MCF 10A (cell line): Measurements from ENCODE around the gene VAMP4. TPM values are rescaled to one million over a fixed set of nuclear protein-coding genes. Genes with fewer than 3 reads are reported as not detected.

Source experiments
- BruUV-seq: library from RNA; stranded (reverse); fragments of 400-500 nt; replicated peaks from 2 replicates; lab custom pipeline; 2021; lab: Mats Ljungman, UMichigan
- CTCF ChIA-PET: fragments of 300-600 bp; sonication (Branson Sonifier 250); formaldehyde crosslinking; extraction: SDS; loops from one replicate; lab custom pipeline; 2021; ENCODE audit warnings: antibody characterized with exemption, inconsistent platforms; lab: Yijun Ruan, JAX
- POLR2A ChIA-PET: fragments of 300-600, 350-650 bp; sonication (Branson Sonifier 250); formaldehyde crosslinking; extraction: SDS; loops from one replicate; lab custom pipeline; 2020; ENCODE audit warnings: antibody characterized with exemption, inconsistent platforms; lab: Yijun Ruan, JAX
- DNase-seq: peaks from one replicate; pipeline ENCODE4 v3.0.0-alpha.2; 2018; ENCODE audit not compliant: unreplicated experiment
- H3K27ac Mint-ChIP-seq: one replicate; pipeline ENCODE4 v1.8.0; 2022; ENCODE audit warnings: mild to moderate bottlenecking, low read depth, mixed read lengths; ENCODE audit not compliant: unreplicated experiment
- H3K27me3 Mint-ChIP-seq: one replicate; pipeline ENCODE4 v1.8.0; 2022; ENCODE audit warnings: mixed read lengths; ENCODE audit not compliant: insufficient read depth, unreplicated experiment
- H3K36me3 Mint-ChIP-seq: one replicate; pipeline ENCODE4 v1.8.0; 2022; ENCODE audit warnings: mild to moderate bottlenecking, moderate library complexity, mixed read lengths; ENCODE audit not compliant: insufficient read depth, unreplicated experiment
- H3K4me1 Mint-ChIP-seq: one replicate; pipeline ENCODE4 v1.8.0; 2022; ENCODE audit warnings: mixed read lengths; ENCODE audit not compliant: insufficient read depth, unreplicated experiment
- H3K4me3 Mint-ChIP-seq: one replicate; pipeline ENCODE4 v1.8.0; 2022; ENCODE audit warnings: mild to moderate bottlenecking, moderate library complexity, mixed read lengths; ENCODE audit not compliant: unreplicated experiment
- H3K9me3 Mint-ChIP-seq: one replicate; pipeline ENCODE4 v1.8.0; 2022; ENCODE audit warnings: mixed read lengths; ENCODE audit not compliant: unreplicated experiment
- intact Hi-C: fragments of 100-400 bp; cut with micrococcal nuclease; formaldehyde crosslinking; loops from 2 replicates; pipeline ENCODE4 v1.14.1; 2022
- total RNA-seq: library from RNA; stranded (reverse); gene quantifications from 2 replicates; pipeline ENCODE4 v1.2.3, GENCODE V29; 2022
- TF ChIP-seq, protein P1 (sequence below): fragments of 200-600 bp; IDR thresholded peaks from one replicate; pipeline ENCODE4 v1.8.0; 2022; ENCODE audit warnings: antibody characterized with exemption, mild to moderate bottlenecking; ENCODE audit not compliant: unreplicated experiment

Gene VAMP4
- total RNA-seq, 1 experiment from 2014 or later: 20.2 TPM

DNA sequence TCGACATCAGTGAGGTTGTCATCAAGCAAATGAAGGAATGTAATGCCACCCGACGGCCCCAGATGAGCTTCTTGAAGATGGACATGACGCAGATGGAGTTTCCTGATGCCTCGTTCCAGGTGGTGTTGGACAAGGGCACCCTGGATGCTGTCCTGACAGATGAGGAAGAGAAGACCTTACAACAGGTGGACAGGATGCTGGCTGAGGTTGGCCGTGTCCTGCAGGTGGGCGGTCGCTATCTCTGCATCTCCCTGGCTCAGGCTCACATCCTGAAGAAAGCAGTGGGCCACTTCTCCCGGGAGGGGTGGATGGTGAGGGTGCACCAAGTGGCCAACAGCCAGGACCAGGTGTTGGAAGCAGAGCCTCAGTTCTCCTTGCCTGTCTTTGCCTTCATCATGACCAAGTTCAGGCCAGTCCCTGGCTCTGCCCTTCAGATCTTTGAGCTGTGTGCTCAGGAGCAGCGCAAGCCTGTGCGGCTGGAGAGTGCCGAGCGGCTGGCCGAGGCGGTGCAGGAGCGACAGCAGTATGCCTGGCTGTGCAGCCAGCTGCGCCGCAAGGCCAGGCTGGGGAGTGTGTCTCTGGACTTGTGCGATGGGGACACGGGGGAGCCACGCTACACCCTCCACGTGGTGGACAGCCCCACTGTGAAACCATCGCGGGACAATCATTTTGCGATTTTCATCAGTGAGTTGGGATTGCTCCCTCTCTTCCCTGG is 42.1 kb upstream of the VAMP4 start:
- intact Hi-C loops: loop anchor here (10.0 kb wide), 1 partner anchor 571 kb away; no protein-coding TSS in a partner anchor

DNA sequence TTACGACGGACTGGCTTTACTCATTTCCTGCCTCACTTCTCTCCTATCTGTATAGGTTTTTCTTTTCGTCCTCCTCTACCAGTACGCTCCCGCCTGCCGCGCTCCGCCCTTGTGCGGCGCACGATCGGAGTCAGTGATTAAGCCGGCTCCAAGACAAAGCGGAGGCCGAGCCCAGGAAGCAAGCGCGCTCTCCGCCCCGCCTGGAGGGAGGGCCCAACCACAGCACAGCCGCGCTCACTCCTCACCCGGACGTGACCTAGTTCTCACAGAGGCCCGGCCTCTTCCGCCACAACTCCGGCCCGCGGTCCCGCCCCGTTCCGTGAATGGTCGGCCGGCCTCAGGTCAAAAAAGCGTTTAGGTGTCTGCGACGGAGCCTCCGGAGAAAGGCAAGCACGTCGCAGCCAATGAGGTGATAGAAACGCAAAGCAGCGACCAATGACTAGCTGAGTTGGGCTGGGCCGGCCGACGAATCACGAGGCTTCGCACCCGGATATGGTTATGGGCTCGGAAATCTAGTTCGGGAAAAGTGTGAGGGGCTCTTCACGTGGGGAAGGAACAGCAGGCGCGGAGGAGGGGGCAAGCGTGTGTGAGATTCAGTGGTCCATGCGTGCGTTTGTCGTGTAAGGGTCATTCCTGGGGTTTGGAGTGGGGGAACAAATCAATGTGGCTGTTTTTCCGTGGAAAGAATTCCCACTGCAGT is 39.5 kb upstream of the VAMP4 start, which contains the start of gene METTL13:
TSS of gene METTL13 (plus strand) at position 485 of the 700 bp plus-strand sequence. CDS start 308 bp downstream, outside the sequence.
- peak within 1 kb of the TSS; percentile 84 for H3K4me3 Mint-ChIP-seq
- POLR2A ChIA-PET: interaction anchor here (0.6 to 12.6 kb wide), 34 partner anchors 9 to 1933 kb away, joined by 3 to 307 read pairs (median 4); partner anchors contain the start of genes DNM3, KLHL20, PRRC2C and VAMP4
- H3K27me3 Mint-ChIP-seq: no peaks in the 10 kb centered on the region
- intact Hi-C loops: loop anchor here (1.0 to 10.0 kb wide), 2 partner anchors 39 to 573 kb away; partner anchors contain the start of gene VAMP4
- TF ChIP-seq, protein P1, sequence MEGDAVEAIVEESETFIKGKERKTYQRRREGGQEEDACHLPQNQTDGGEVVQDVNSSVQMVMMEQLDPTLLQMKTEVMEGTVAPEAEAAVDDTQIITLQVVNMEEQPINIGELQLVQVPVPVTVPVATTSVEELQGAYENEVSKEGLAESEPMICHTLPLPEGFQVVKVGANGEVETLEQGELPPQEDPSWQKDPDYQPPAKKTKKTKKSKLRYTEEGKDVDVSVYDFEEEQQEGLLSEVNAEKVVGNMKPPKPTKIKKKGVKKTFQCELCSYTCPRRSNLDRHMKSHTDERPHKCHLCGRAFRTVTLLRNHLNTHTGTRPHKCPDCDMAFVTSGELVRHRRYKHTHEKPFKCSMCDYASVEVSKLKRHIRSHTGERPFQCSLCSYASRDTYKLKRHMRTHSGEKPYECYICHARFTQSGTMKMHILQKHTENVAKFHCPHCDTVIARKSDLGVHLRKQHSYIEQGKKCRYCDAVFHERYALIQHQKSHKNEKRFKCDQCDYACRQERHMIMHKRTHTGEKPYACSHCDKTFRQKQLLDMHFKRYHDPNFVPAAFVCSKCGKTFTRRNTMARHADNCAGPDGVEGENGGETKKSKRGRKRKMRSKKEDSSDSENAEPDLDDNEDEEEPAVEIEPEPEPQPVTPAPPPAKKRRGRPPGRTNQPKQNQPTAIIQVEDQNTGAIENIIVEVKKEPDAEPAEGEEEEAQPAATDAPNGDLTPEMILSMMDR: no peak
- no peaks in the 10 kb centered on the region for H3K9me3 Mint-ChIP-seq
- CTCF ChIA-PET: interaction anchor here (0.6 to 3.0 kb wide), 11 partner anchors 19 to 959 kb away, joined by 3 to 27 read pairs (median 5); no protein-coding TSS in a partner anchor
- DNase-seq: peak; percentile 100
- H3K27ac Mint-ChIP-seq: peak within 1 kb of the TSS; percentile 95
- peaks cover 28% of the 10 kb centered on the region for H3K4me1 Mint-ChIP-seq
- BruUV-seq: no TSS peak
- peaks cover 20% of the 10 kb centered on the region for H3K36me3 Mint-ChIP-seq

More for the DNA sequence above, 42.1 kb upstream of the VAMP4 start:
- peaks cover 46% of the 10 kb centered on the region for H3K4me1 Mint-ChIP-seq
- no TSS peak for BruUV-seq
- H3K9me3 Mint-ChIP-seq: no peaks in the 10 kb centered on the region
- H3K27ac Mint-ChIP-seq: no peak overlapping the region
- DNase-seq: no peak
- TF ChIP-seq, protein P1: no peak
- peak overlapping the region; percentile 84 for H3K4me3 Mint-ChIP-seq
- peaks cover 47% of the 10 kb centered on the region for H3K36me3 Mint-ChIP-seq
- CTCF ChIA-PET: interaction anchor here (0.5 to 30.8 kb wide), 3 partner anchors 13 to 198 kb away, joined by 3 to 1502 read pairs (median 79); no protein-coding TSS in a partner anchor
- POLR2A ChIA-PET: interaction anchor here (0.7 to 12.6 kb wide), 2 partner anchors 43 to 371 kb away, joined by 4 to 307 read pairs; partner anchors contain the start of gene VAMP4
- H3K27me3 Mint-ChIP-seq: no peaks in the 10 kb centered on the region

DNA sequence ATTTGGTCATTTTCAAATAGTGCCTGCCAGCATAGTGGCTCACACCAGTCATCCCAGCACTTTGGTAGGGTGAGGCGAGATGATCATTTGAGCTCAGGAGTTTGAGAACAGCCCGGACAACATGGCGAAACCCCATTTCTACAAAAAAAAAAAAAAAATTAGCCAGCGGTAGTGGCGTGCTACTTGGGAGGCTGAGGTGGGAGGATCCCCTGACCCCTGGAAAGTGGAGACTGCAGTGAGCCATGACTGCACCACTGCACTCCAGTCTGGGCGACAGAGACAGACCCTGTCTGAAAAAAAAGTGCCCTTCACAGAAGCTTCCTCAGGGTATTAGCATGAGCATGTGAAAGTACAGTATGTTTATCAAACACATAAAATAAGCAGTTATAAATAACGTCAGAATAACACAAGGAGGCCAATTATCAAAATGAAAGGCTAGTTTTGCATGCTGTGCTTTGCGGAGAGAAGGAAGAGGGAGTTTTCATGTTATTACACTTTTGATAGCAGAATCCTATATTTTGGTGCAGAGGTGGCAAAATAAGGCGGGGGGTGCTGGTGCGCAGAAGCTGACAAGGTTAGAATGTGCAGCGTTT is 38.8 kb upstream of the VAMP4 start:
- peak overlapping the region; percentile 95 for H3K27ac Mint-ChIP-seq
- H3K27me3 Mint-ChIP-seq: no peaks in the 10 kb centered on the region
- H3K36me3 Mint-ChIP-seq: peaks cover 14% of the 10 kb centered on the region
- ChIA-PET CTCF (interaction anchor here (0.9 to 3.0 kb wide), 7 partner anchors 20 to 207 kb away, joined by 4 to 27 read pairs (median 7); no protein-coding TSS in a partner anchor), POLR2A (interaction anchor here (0.6 to 12.6 kb wide), 22 partner anchors 9 to 1934 kb away, joined by 3 to 307 read pairs (median 5); partner anchors contain the start of genes DNM3, KLHL20 and VAMP4)
- intact Hi-C loops: loop anchor here (1.0 to 10.0 kb wide), 2 partner anchors 38 to 574 kb away; partner anchors contain the start of gene VAMP4
- H3K4me3 Mint-ChIP-seq: peak overlapping the region; percentile 84
- H3K9me3 Mint-ChIP-seq: no peaks in the 10 kb centered on the region
- TSS peak; percentile 97 for BruUV-seq
- peaks cover 27% of the 10 kb centered on the region for H3K4me1 Mint-ChIP-seq
- TF ChIP-seq, protein P1: no peak
- no peak for DNase-seq
